Prostate gland (tissue), 2 donors: Measurements from ENCODE around the gene MYOZ3. TPM values are rescaled to one million over a fixed set of nuclear protein-coding genes. Genes with fewer than 3 reads are reported as not detected.
A peak's percentile ranks its signal among the peaks of the same experiment; 100 is the strongest.

ENCODE experiments used
- DNase-seq: peaks from one replicate; pipeline ENCODE4 v3.0.0-alpha.2; 2019; ENCODE audit warnings: low spot score
- H3K27ac ChIP-seq, 2 donors: fragments of 200-600 bp; sonication (generic); 2 replicates each; pipeline ENCODE4 v1.5.1; 2017 to 2019
- H3K27me3 ChIP-seq: fragments of 200-600 bp; sonication (generic); replicated peaks from 2 replicates; pipeline ENCODE4 v1.5.1; 2019; ENCODE audit not compliant: insufficient read depth
- H3K36me3 ChIP-seq, 2 donors: fragments of 200-600 bp; sonication (generic); 1 replicate in 1 of 2; 2 replicates in 1 of 2; pipeline versions ENCODE4 v1.5.1 to v1.8.1; 2017 to 2019
- H3K4me1 ChIP-seq: fragments of 200-600 bp; sonication (generic); replicated peaks from 2 replicates; pipeline ENCODE4 v1.5.1; 2019
- H3K4me3 ChIP-seq, 2 donors: fragments of 200-600 bp; sonication (generic); 2 replicates each; pipeline ENCODE4 v1.5.1; 2017 to 2019
- H3K9me3 ChIP-seq: fragments of 200-600 bp; sonication (generic); 2 replicates; pipeline ENCODE4 v1.5.1; 2017
- POLR2A ChIP-seq: fragments of 450-650 bp; IDR thresholded peaks from one replicate; pipeline ENCODE4 v1.6.1; 2016; ENCODE audit warnings: antibody characterized with exemption, mild to moderate bottlenecking
- POLR2AphosphoS5 ChIP-seq: sonication (generic); formaldehyde crosslinking; IDR thresholded peaks from one replicate; pipeline ENCODE4 v1.6.1; 2017; ENCODE audit warnings: antibody characterized with exemption
- WGBS: methylation state at CpG from one replicate; pipeline ENCODE4 v1.1.5; 2018; 5-methylcytosine and 5-hydroxymethylcytosine counted together
- intact Hi-C: fragments of 100-400 bp; cut with DNase I; formaldehyde crosslinking; loops from one replicate; pipeline ENCODE4 v1.14.2; 2022
- total RNA-seq, 2 donors: library from RNA; depleted of rRNA; stranded (reverse); fragments of >200 nt; gene quantifications; one replicate each; pipeline ENCODE4 v1.1.0, GENCODE V29; 2016
- TF ChIP-seq, protein P1 (sequence below), 4 experiments: fragments of 200-600 bp in 2 of 4; fragments of 450-650 bp in 2 of 4; sonication (generic) in 2 of 4; IDR thresholded peaks; 1 replicate in 3 of 4; 2 replicates in 1 of 4; pipeline ENCODE4 v1.5.1; 2016 to 2019; ENCODE audit warnings: antibody characterized with exemption in 4 of 4, mild to moderate bottlenecking in 2 of 4, moderate library complexity in 2 of 4

Gene MYOZ3
- total RNA-seq, 2 donors from 2014 or later, result 1.2 to 14.1 TPM

DNA sequence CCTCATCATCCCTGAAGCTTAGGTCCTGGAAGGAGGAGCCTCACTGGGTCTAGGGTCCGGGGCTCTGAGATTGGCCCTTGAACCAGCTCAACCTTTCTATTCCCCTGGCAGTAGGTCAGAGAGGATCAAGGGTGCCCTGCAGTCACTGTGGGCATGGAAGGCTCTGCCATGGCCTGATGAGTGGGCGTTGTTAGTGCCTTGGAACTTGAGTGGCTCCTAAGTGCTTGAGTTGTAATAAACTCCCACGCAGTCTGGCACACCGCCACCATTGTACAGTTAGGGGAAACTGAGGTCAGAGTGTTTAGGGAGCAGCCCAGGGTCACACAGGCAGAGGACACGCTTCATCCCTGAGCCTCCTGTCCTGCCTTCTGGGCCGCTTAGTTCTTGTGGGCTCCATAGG lies 31.0 kb upstream of the MYOZ3 start:
- DNase-seq, result no peak
- Histone ChIP-seq H3K27ac (no peak overlapping the region), H3K4me1 (no peaks in the 10 kb centered on the region), H3K36me3 (no peaks in the 10 kb centered on the region), H3K9me3 (no peaks in the 10 kb centered on the region), H3K27me3 (no peaks in the 10 kb centered on the region), H3K4me3 (no peak overlapping the region)
- intact Hi-C loops, result no loop called here
- no peak for TF ChIP-seq POLR2A
- no peak for TF ChIP-seq POLR2AphosphoS5
- TF ChIP-seq, protein P1, sequence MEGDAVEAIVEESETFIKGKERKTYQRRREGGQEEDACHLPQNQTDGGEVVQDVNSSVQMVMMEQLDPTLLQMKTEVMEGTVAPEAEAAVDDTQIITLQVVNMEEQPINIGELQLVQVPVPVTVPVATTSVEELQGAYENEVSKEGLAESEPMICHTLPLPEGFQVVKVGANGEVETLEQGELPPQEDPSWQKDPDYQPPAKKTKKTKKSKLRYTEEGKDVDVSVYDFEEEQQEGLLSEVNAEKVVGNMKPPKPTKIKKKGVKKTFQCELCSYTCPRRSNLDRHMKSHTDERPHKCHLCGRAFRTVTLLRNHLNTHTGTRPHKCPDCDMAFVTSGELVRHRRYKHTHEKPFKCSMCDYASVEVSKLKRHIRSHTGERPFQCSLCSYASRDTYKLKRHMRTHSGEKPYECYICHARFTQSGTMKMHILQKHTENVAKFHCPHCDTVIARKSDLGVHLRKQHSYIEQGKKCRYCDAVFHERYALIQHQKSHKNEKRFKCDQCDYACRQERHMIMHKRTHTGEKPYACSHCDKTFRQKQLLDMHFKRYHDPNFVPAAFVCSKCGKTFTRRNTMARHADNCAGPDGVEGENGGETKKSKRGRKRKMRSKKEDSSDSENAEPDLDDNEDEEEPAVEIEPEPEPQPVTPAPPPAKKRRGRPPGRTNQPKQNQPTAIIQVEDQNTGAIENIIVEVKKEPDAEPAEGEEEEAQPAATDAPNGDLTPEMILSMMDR (IDR thresholded peaks at IDR 0.05), result no peak
- WGBS, result 90% methylated on average over 6 of the region's 6 CpGs

- Histone ChIP-seq H3K27me3 (no peaks in the 10 kb centered on the region), H3K4me3 (no peak overlapping the region), H3K27ac (no peak overlapping the region), H3K9me3 (no peaks in the 10 kb centered on the region), H3K36me3 (no peaks in the 10 kb centered on the region), H3K4me1 (no peaks in the 10 kb centered on the region)
- intact Hi-C loops, result no loop called here
- DNase-seq, result no peak
- TF ChIP-seq POLR2A (no peak), POLR2AphosphoS5 (no peak)
- TF ChIP-seq, protein P1 (IDR thresholded peaks at IDR 0.05), result no peak
- 68% methylated on average over 9 of the region's 9 CpGs for WGBS
Observed at GRCh38 chr5:150630461-150631325, 30.4 kb upstream of the MYOZ3 start.

GRCh38 chr5:150631326-150631701 lies 29.7 kb upstream of the MYOZ3 start:
- intact Hi-C loops, result no loop called here
- DNase-seq, result no peak
- Histone ChIP-seq H3K27ac (peak overlapping the region in 1 of 2 donors; percentile 43), H3K4me1 (no peaks in the 10 kb centered on the region), H3K36me3 (no peaks in the 10 kb centered on the region), H3K9me3 (no peaks in the 10 kb centered on the region), H3K27me3 (no peaks in the 10 kb centered on the region), H3K4me3 (no peak overlapping the region)
- TF ChIP-seq POLR2AphosphoS5 (no peak), POLR2A (no peak)
- WGBS, result 77% methylated on average over 6 of the region's 6 CpGs

DNA sequence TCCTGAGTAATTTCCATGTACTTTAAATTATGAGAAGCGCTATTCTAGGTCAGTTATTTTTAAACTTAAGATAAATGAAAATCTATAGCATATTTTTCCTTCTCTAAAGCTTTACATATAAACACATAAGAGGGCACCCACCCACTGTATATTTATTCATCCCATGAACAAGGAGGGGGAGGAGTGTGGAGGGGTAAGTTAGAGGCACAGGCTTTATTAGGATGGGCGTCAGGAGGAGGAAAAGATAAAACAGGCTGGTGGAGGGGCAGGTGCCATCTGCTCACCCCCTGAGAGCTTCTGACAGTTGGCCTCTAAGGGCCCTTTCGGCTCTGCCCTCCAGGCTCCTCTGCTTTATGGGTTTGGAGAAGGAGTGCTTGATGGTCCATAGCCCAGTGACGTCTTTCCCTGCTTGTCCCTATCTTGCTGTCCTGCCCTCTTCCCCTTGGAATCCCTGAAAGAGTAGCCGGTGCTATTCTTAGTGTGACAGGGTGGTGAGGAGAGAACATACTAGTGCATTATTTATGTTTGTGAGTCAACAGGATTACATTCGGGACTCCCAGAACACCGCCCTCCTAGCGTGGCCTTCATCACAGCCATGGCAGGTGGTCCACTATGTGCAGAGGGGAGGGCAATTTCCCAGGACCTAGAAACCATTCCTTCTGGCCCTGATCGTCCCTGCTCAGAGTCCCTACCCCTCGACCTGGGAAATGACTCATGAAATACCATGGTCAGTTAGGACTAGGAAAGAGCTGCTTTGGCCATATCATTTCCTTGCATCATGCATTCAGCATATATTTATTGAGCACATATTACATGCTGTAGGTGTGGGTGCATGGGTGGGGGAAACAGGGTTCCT lies 28.5 kb upstream of the MYOZ3 start:
- H3K27ac ChIP-seq, result peak overlapping the region in 1 of 2 donors; percentile 43
- H3K4me3 ChIP-seq, result no peak overlapping the region
- H3K27me3 ChIP-seq, result no peaks in the 10 kb centered on the region
- no peaks in the 10 kb centered on the region for H3K9me3 ChIP-seq
- H3K4me1 ChIP-seq, result peaks cover under 1% of the 10 kb centered on the region
- 54% methylated on average over 10 of the region's 10 CpGs for WGBS
- TF ChIP-seq, protein P1 (IDR thresholded peaks at IDR 0.05), result no peak
- no peak for TF ChIP-seq POLR2A
- TF ChIP-seq POLR2AphosphoS5, result no peak
- DNase-seq, result no peak
- intact Hi-C loops, result no loop called here
- H3K36me3 ChIP-seq, result no peaks in the 10 kb centered on the region

GRCh38 chr5:150633429-150633828 lies 27.6 kb upstream of the MYOZ3 start:
- Histone ChIP-seq H3K4me1 (peaks cover 6% of the 10 kb centered on the region), H3K36me3 (no peaks in the 10 kb centered on the region), H3K27me3 (no peaks in the 10 kb centered on the region), H3K9me3 (no peaks in the 10 kb centered on the region), H3K27ac (no peak overlapping the region), H3K4me3 (no peak overlapping the region)
- no peak for DNase-seq
- 46% methylated on average over 2 of the region's 2 CpGs for WGBS
- intact Hi-C loops, result no loop called here
- no peak for TF ChIP-seq POLR2A
